ENCODE data around the gene MTHFD2. TPM values are rescaled to one million over a fixed set of nuclear protein-coding genes. Genes with fewer than 3 reads are reported as not detected.

The MTHFD2 gene
- total and polyA plus RNA-seq, 11 donors: 12.9 to 40.5 (median 17.5) TPM

GRCh38 chr2:74259733-74260132, 61.3 kb downstream of the MTHFD2 start:
- no peaks in the 10 kb centered on the region for H3K27me3 ChIP-seq
- intact Hi-C loops (cut with DNase I): loop anchor here in 7 of 10 donors (5.0 to 10.0 kb wide), 5 partner anchors 73 to 435 kb away; partner anchors contain the start of gene STAMBP (in 2 of the 7)
- ATAC-seq: no peak
- H3K36me3 ChIP-seq: no peaks in the 10 kb centered on the region
- no peak for TF ChIP-seq POLR2A (IDR thresholded peaks at IDR 0.05)
- TF ChIP-seq, protein P1, sequence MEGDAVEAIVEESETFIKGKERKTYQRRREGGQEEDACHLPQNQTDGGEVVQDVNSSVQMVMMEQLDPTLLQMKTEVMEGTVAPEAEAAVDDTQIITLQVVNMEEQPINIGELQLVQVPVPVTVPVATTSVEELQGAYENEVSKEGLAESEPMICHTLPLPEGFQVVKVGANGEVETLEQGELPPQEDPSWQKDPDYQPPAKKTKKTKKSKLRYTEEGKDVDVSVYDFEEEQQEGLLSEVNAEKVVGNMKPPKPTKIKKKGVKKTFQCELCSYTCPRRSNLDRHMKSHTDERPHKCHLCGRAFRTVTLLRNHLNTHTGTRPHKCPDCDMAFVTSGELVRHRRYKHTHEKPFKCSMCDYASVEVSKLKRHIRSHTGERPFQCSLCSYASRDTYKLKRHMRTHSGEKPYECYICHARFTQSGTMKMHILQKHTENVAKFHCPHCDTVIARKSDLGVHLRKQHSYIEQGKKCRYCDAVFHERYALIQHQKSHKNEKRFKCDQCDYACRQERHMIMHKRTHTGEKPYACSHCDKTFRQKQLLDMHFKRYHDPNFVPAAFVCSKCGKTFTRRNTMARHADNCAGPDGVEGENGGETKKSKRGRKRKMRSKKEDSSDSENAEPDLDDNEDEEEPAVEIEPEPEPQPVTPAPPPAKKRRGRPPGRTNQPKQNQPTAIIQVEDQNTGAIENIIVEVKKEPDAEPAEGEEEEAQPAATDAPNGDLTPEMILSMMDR (IDR thresholded peaks at IDR 0.05): no peak
- H3K4me1 ChIP-seq: peaks cover 0 to 3% (median 0%) of the 10 kb centered on the region in 12 donors
- H3K27ac ChIP-seq: no peak overlapping the region
- WGBS, 4 donors: 83 to 88% (median 85%) methylated on average over 4 of the region's 4 CpGs
- H3K4me3 ChIP-seq: no peak overlapping the region
- H3K9me3 ChIP-seq: no peaks in the 10 kb centered on the region
- no peak for DNase-seq

- intact Hi-C loops (cut with DNase I): loop anchor here in 3 of 10 donors (5.0 to 10.0 kb wide), 2 partner anchors 72 to 134 kb away; no protein-coding TSS in a partner anchor
- TF ChIP-seq POLR2A (IDR thresholded peaks at IDR 0.05): no peak
- TF ChIP-seq, protein P1 (IDR thresholded peaks at IDR 0.05): no peak
- ATAC-seq (no peak), DNase-seq (no peak)
- H3K36me3 ChIP-seq: no peaks in the 10 kb centered on the region
- 64 to 69% (median 69%) methylated on average over 2 of the region's 2 CpGs for WGBS, 4 donors
- H3K4me3 ChIP-seq: no peak overlapping the region
- no peak overlapping the region for H3K27ac ChIP-seq
- H3K4me1 ChIP-seq: peaks cover 0 to 3% (median 0%) of the 10 kb centered on the region in 12 donors
- no peaks in the 10 kb centered on the region for H3K9me3 ChIP-seq
- no peaks in the 10 kb centered on the region for H3K27me3 ChIP-seq
Observed at GRCh38 chr2:74260495-74260894, 62.1 kb downstream of the MTHFD2 start.

- H3K27me3 ChIP-seq: no peaks in the 10 kb centered on the region
- intact Hi-C loops (cut with DNase I): loop anchor here in 3 of 10 donors (5.0 to 10.0 kb wide), 2 partner anchors 71 to 133 kb away; no protein-coding TSS in a partner anchor
- H3K36me3 ChIP-seq: no peaks in the 10 kb centered on the region
- ATAC-seq: peak; percentile 43 to 80 (median 68)
- TF ChIP-seq, protein P1 (IDR thresholded peaks at IDR 0.05): peak; percentile 29 to 71 (median 49)
- no peak for TF ChIP-seq POLR2A (IDR thresholded peaks at IDR 0.05)
- no peaks in the 10 kb centered on the region for H3K9me3 ChIP-seq
- H3K4me1 ChIP-seq: peaks cover 0 to 3% (median 0%) of the 10 kb centered on the region in 12 donors
- H3K4me3 ChIP-seq: no peak overlapping the region
- H3K27ac ChIP-seq: peak overlapping the region in 1 of 12 donors; percentile 27
- peak in 4 of 5 donors; percentile 34 to 53 (median 40) for DNase-seq
- 39 to 62% (median 53%) methylated on average over 6 of the region's 6 CpGs for WGBS, 4 donors
Observed at GRCh38 chr2:74261204-74261864, 62.9 kb downstream of the MTHFD2 start.

- Histone ChIP-seq H3K4me1 (peaks cover 0 to 6% (median 0%) of the 10 kb centered on the region in 12 donors), H3K9me3 (no peaks in the 10 kb centered on the region), H3K4me3 (no peak overlapping the region), H3K36me3 (no peaks in the 10 kb centered on the region), H3K27ac (no peak overlapping the region), H3K27me3 (no peaks in the 10 kb centered on the region)
- intact Hi-C loops (cut with DNase I): loop anchor here in 3 of 10 donors (5.0 to 10.0 kb wide), 2 partner anchors 70 to 132 kb away; no protein-coding TSS in a partner anchor
- DNase-seq (no peak), ATAC-seq (no peak)
- WGBS, 4 donors: 85 to 96% (median 95%) methylated on average over 6 of the region's 6 CpGs
- TF ChIP-seq, protein P1 (IDR thresholded peaks at IDR 0.05): no peak
- TF ChIP-seq POLR2A (IDR thresholded peaks at IDR 0.05): no peak
Observed at GRCh38 chr2:74262681-74263080, 64.3 kb downstream of the MTHFD2 start.

All from heart left ventricle (tissue), 16 donors.